ENCODE measurements around the gene CISD3. TPM values are rescaled to one million over a fixed set of nuclear protein-coding genes. Genes with fewer than 3 reads are reported as not detected.
A peak's percentile ranks its signal among the peaks of the same experiment; 100 is the strongest.

CISD3 gene
- total RNA-seq = 10 to 100 TPM; 48.3 to 58.7 TPM

- DNase-seq (ENCODE audit: low spot score) (peak; percentile 94), ATAC-seq (peak; percentile 89 to 90)
- Mint-ChIP-seq H3K9me3 (no peaks in the 10 kb centered on the region), H3K27me3 (no peaks in the 10 kb centered on the region), H3K4me1 (ENCODE audit: low read depth in 2 of 2) (peaks cover 68 to 79% of the 10 kb centered on the region in 2 donors), H3K36me3 (no peaks in the 10 kb centered on the region), H3K4me3 (peak within 1 kb of the TSS; percentile 99), H3K27ac (peak within 1 kb of the TSS; percentile 96 to 98)
Observed at GRCh38 chr17:38729886-38730525, at the start of gene CISD3. Gene CISD3 (plus strand): TSS chr17:38730341. CDS start chr17:38730359, 18 bp downstream.

GRCh38 chr17:38681096-38681495 is 49.0 kb upstream of the CISD3 start:
- Mint-ChIP-seq H3K27ac (no peak overlapping the region), H3K4me3 (no peak overlapping the region), H3K4me1 (ENCODE audit: low read depth in 2 of 2) (peaks cover 10 to 16% of the 10 kb centered on the region in 2 donors), H3K36me3 (no peaks in the 10 kb centered on the region), H3K9me3 (no peaks in the 10 kb centered on the region), H3K27me3 (peaks cover 0 to 7% of the 10 kb centered on the region in 2 donors)
- DNase-seq (ENCODE audit: low spot score) (no peak), ATAC-seq (no peak)

- ATAC-seq (no peak), DNase-seq (ENCODE audit: low spot score) (no peak)
- H3K4me1 Mint-ChIP-seq (ENCODE audit: low read depth in 2 of 2) = peaks cover under 1 to 5% of the 10 kb centered on the region in 2 donors
- H3K36me3 Mint-ChIP-seq = no peaks in the 10 kb centered on the region
- H3K9me3 Mint-ChIP-seq = no peaks in the 10 kb centered on the region
- peaks cover 0 to 7% of the 10 kb centered on the region in 2 donors for H3K27me3 Mint-ChIP-seq
- peak overlapping the region in 1 of 2 donors; percentile 64 for H3K27ac Mint-ChIP-seq
- no peak overlapping the region for H3K4me3 Mint-ChIP-seq
Observed at GRCh38 chr17:38685491-38685890, 44.6 kb upstream of the CISD3 start.

- Mint-ChIP-seq H3K9me3 (no peaks in the 10 kb centered on the region), H3K27ac (peak overlapping the region in 1 of 2 donors; percentile 15), H3K27me3 (peaks cover 0 to 7% of the 10 kb centered on the region in 2 donors)
Observed at GRCh38 chr17:38687286-38687685, 42.9 kb upstream of the CISD3 start.

GRCh38 chr17:38690386-38690785 is 39.8 kb upstream of the CISD3 start:
- Mint-ChIP-seq H3K27me3 (peaks cover 0 to 7% of the 10 kb centered on the region in 2 donors), H3K4me3 (no peak overlapping the region), H3K4me1 (ENCODE audit: low read depth in 2 of 2) (peaks cover 5 to 9% of the 10 kb centered on the region in 2 donors), H3K36me3 (no peaks in the 10 kb centered on the region), H3K9me3 (no peaks in the 10 kb centered on the region), H3K27ac (peak overlapping the region; percentile 14 to 43)
- no peak for DNase-seq (ENCODE audit: low spot score)
- ATAC-seq = no peak

More at GRCh38 chr17:38687286-38687685, 42.9 kb upstream of the CISD3 start:
- no peak for DNase-seq (ENCODE audit: low spot score)
- Mint-ChIP-seq H3K4me3 (no peak overlapping the region), H3K36me3 (no peaks in the 10 kb centered on the region), H3K4me1 (ENCODE audit: low read depth in 2 of 2) (peaks cover 5 to 9% of the 10 kb centered on the region in 2 donors)
- ATAC-seq = no peak

GRCh38 chr17:38691154-38691553 is 39.0 kb upstream of the CISD3 start:
- Mint-ChIP-seq H3K27ac (peak overlapping the region; percentile 14 to 43), H3K27me3 (no peaks in the 10 kb centered on the region)

GRCh38 chr17:38693700-38694329 is 36.3 kb upstream of the CISD3 start:
- Mint-ChIP-seq H3K9me3 (no peaks in the 10 kb centered on the region), H3K4me3 (no peak overlapping the region), H3K27ac (peak overlapping the region in 1 of 2 donors; percentile 8), H3K36me3 (no peaks in the 10 kb centered on the region), H3K27me3 (no peaks in the 10 kb centered on the region), H3K4me1 (ENCODE audit: low read depth in 2 of 2) (peaks cover 23 to 25% of the 10 kb centered on the region in 2 donors)
- ATAC-seq (no peak), DNase-seq (ENCODE audit: low spot score) (no peak)

More at GRCh38 chr17:38691154-38691553, 39.0 kb upstream of the CISD3 start:
- no peaks in the 10 kb centered on the region for H3K36me3 Mint-ChIP-seq
- no peak for DNase-seq (ENCODE audit: low spot score)
- no peaks in the 10 kb centered on the region for H3K9me3 Mint-ChIP-seq
- ATAC-seq = no peak
- peaks cover 5 to 9% of the 10 kb centered on the region in 2 donors for H3K4me1 Mint-ChIP-seq (ENCODE audit: low read depth in 2 of 2)
- H3K4me3 Mint-ChIP-seq = no peak overlapping the region

- peak overlapping the region; percentile 51 to 82 for H3K27ac Mint-ChIP-seq
- peak overlapping the region; percentile 1 for H3K4me3 Mint-ChIP-seq
- DNase-seq (ENCODE audit: low spot score) = no peak
- no peaks in the 10 kb centered on the region for H3K9me3 Mint-ChIP-seq
- no peaks in the 10 kb centered on the region for H3K27me3 Mint-ChIP-seq
- ATAC-seq = no peak
- no peaks in the 10 kb centered on the region for H3K36me3 Mint-ChIP-seq
- H3K4me1 Mint-ChIP-seq (ENCODE audit: low read depth in 2 of 2) = peaks cover 41 to 46% of the 10 kb centered on the region in 2 donors
Observed at GRCh38 chr17:38697061-38697820, 32.9 kb upstream of the CISD3 start.

GRCh38 chr17:38698760-38699159 is 31.4 kb upstream of the CISD3 start:
- Mint-ChIP-seq H3K4me1 (ENCODE audit: low read depth in 2 of 2) (peaks cover 45 to 46% of the 10 kb centered on the region in 2 donors), H3K27ac (peak overlapping the region; percentile 93 to 100)

GRCh38 chr17:38701504-38702165 is 28.5 kb upstream of the CISD3 start:
- Mint-ChIP-seq H3K4me3 (peak overlapping the region; percentile 75), H3K27me3 (no peaks in the 10 kb centered on the region), H3K36me3 (peaks cover 4% of the 10 kb centered on the region), H3K27ac (peak overlapping the region; percentile 93 to 100), H3K9me3 (no peaks in the 10 kb centered on the region), H3K4me1 (ENCODE audit: low read depth in 2 of 2) (peaks cover 54 to 56% of the 10 kb centered on the region in 2 donors)
- DNase-seq (ENCODE audit: low spot score) (peak; percentile 91), ATAC-seq (peak; percentile 74 to 84)

More at GRCh38 chr17:38698760-38699159, 31.4 kb upstream of the CISD3 start:
- Mint-ChIP-seq H3K9me3 (no peaks in the 10 kb centered on the region), H3K27me3 (no peaks in the 10 kb centered on the region), H3K4me3 (peak overlapping the region; percentile 35), H3K36me3 (no peaks in the 10 kb centered on the region)
- ATAC-seq (no peak), DNase-seq (ENCODE audit: low spot score) (no peak)

GRCh38 chr17:38702166-38702915 is 27.8 kb upstream of the CISD3 start:
- H3K4me3 Mint-ChIP-seq = peak overlapping the region; percentile 99
- peak; percentile 69 to 79 for ATAC-seq
- H3K27ac Mint-ChIP-seq = peak overlapping the region; percentile 93 to 100
- no peaks in the 10 kb centered on the region for H3K27me3 Mint-ChIP-seq
- peaks cover 8% of the 10 kb centered on the region for H3K36me3 Mint-ChIP-seq
- H3K9me3 Mint-ChIP-seq = no peaks in the 10 kb centered on the region
- DNase-seq (ENCODE audit: low spot score) = peak; percentile 95
- peaks cover 52 to 56% of the 10 kb centered on the region in 2 donors for H3K4me1 Mint-ChIP-seq (ENCODE audit: low read depth in 2 of 2)

GRCh38 chr17:38702916-38703741 is 27.0 kb upstream of the CISD3 start:
- DNase-seq (ENCODE audit: low spot score) (peak; percentile 70), ATAC-seq (no peak)
- Mint-ChIP-seq H3K36me3 (peaks cover 9% of the 10 kb centered on the region), H3K9me3 (no peaks in the 10 kb centered on the region), H3K4me3 (peak overlapping the region; percentile 99), H3K27me3 (no peaks in the 10 kb centered on the region), H3K27ac (peak overlapping the region; percentile 93 to 100), H3K4me1 (ENCODE audit: low read depth in 2 of 2) (peaks cover 54 to 57% of the 10 kb centered on the region in 2 donors)

All from natural killer cell treated with Interleukin-12 subunit alpha and Interleukin-12 subunit beta and Interleukin-15 and Interleukin-18, amount 100 ng/mL, for 72 hours (primary cell).